Keratinocyte (primary cell): ENCODE results near the gene PDCD6IP. TPM values are rescaled to one million over a fixed set of nuclear protein-coding genes. Genes with fewer than 3 reads are reported as not detected.

Experiments
- DNase-seq: peaks from one replicate; pipeline ENCODE4 v3.0.0-alpha.2; 2011; ENCODE audit warnings: low read depth, missing footprints, low spot score
- FAIRE-seq: peaks from 2 replicates; lab custom pipeline; 2011; peaks lifted over from hg19 to GRCh38; lab: Jason Lieb, UNC
- H2AFZ ChIP-seq: 2 replicates; pipeline ENCODE4 v1.6.0; 2012; ENCODE audit warnings: low read length, control low read depth, inconsistent platforms; ENCODE audit not compliant: control insufficient read depth
- H3K27ac ChIP-seq: 2 replicates; pipeline ENCODE4 v1.5.1; 2011; ENCODE audit warnings: low read length; ENCODE audit not compliant: control insufficient read depth, insufficient read depth
- H3K27me3 ChIP-seq: 3 replicates; pipeline ENCODE4 v1.6.0; 2011; ENCODE audit warnings: low read length; ENCODE audit not compliant: control insufficient read depth, insufficient read depth; ENCODE audit errors: extremely low read depth
- H3K36me3 ChIP-seq, 2 experiments: 2 replicates in 1 of 2; 3 replicates in 1 of 2; pipeline ENCODE4 v1.5.1; 2011; ENCODE audit warnings: low read length in 2 of 2, mild to moderate bottlenecking in 1 of 2; ENCODE audit not compliant: control insufficient read depth in 2 of 2, insufficient read depth in 2 of 2; ENCODE audit errors: extremely low read depth in 1 of 2
- H3K4me1 ChIP-seq: 3 replicates; pipeline ENCODE4 v1.5.1; 2011; ENCODE audit warnings: low read length; ENCODE audit not compliant: control insufficient read depth, insufficient read depth; ENCODE audit errors: extremely low read depth
- H3K4me2 ChIP-seq: 3 replicates; pipeline ENCODE4 v1.6.0; 2011; ENCODE audit warnings: low read depth, low read length; ENCODE audit not compliant: control insufficient read depth, insufficient read depth; ENCODE audit errors: extremely low read depth
- H3K4me3 ChIP-seq, 3 experiments: fragments of 200-600 bp in 1 of 3; sonication (generic) in 1 of 3; 2 replicates in 2 of 3; 3 replicates in 1 of 3; pipeline ENCODE4 v1.5.1; 2011 to 2016; ENCODE audit warnings: low read length in 3 of 3, mild to moderate bottlenecking in 3 of 3, control low read depth in 2 of 3, inconsistent platforms in 1 of 3, low read depth in 1 of 3, mixed read lengths in 1 of 3, mixed run types in 1 of 3, moderate library complexity in 1 of 3; ENCODE audit not compliant: control insufficient read depth in 2 of 3, insufficient read depth in 2 of 3; ENCODE audit errors: extremely low read depth in 1 of 3
- H3K79me2 ChIP-seq: 2 replicates; pipeline ENCODE4 v1.6.0; 2012; ENCODE audit warnings: low read length; ENCODE audit not compliant: control insufficient read depth, insufficient read depth
- H3K9ac ChIP-seq: 3 replicates; pipeline ENCODE4 v1.6.0; 2011; ENCODE audit warnings: low read length; ENCODE audit not compliant: control insufficient read depth, insufficient read depth; ENCODE audit errors: extremely low read depth
- H3K9me1 ChIP-seq: 3 replicates; pipeline ENCODE4 v1.6.0; 2011; ENCODE audit warnings: low read length; ENCODE audit not compliant: control insufficient read depth, insufficient read depth; ENCODE audit errors: extremely low read depth
- H3K9me3 ChIP-seq: 2 replicates; pipeline ENCODE4 v1.5.1; 2012; ENCODE audit warnings: low read depth, low read length; ENCODE audit not compliant: control insufficient read depth
- H4K20me1 ChIP-seq: 3 replicates; pipeline ENCODE4 v1.6.0; 2011; ENCODE audit warnings: low read length; ENCODE audit not compliant: control insufficient read depth, insufficient read depth; ENCODE audit errors: extremely low read depth
- CTCF ChIP-seq, 3 experiments: IDR thresholded peaks in 1 of 3; conservative IDR thresholded peaks in 1 of 3; optimal IDR thresholded peaks in 1 of 3; 2 replicates in 2 of 3; 3 replicates in 1 of 3; pipeline versions ENCODE3 to v1.5.1; 2011; ENCODE audit warnings: low read length in 3 of 3, mild to moderate bottlenecking in 3 of 3, moderate library complexity in 2 of 3, control low read depth in 1 of 3, inconsistent platforms in 1 of 3; ENCODE audit not compliant: insufficient read depth in 2 of 3; ENCODE audit errors: extremely low read depth in 1 of 3
- EZH2 ChIP-seq: IDR thresholded peaks from one replicate; pipeline ENCODE4 v1.6.1; 2012; ENCODE audit warnings: inconsistent platforms, mild to moderate bottlenecking, low read length, moderate library complexity
- dilution Hi-C: fragments of 300-500 bp; cut with MboI; formaldehyde crosslinking; loops from one replicate; pipeline ENCODE4 v1.7.0; 2020; ENCODE audit warnings: low sequenced_read_pairs; ENCODE audit not compliant: extremely low pct_ligation_motif_present
- polyA plus RNA-seq, 5 experiments: library from polyadenylated mRNA; depleted of rRNA in 3 of 5; stranded (reverse) in 3 of 5; stranded (forward) in 1 of 5; unstranded in 1 of 5; fragments of >200 nt; gene quantifications; 1 replicate in 1 of 5; 2 replicates in 3 of 5; 3 replicates in 1 of 5; pipeline versions ENCODE4 v1.2.1 to v1.2.3, GENCODE V29; 2011 to 2012; ENCODE audit warnings: missing spikeins in 2 of 5, low read depth in 1 of 5, low replicate concordance in 1 of 5

PDCD6IP gene
- polyA plus RNA-seq, 1 donor (not counting 4 experiments of a cell fraction or from before 2014, with no cell fraction given), result 183 TPM

GRCh38 chr3:33803252-33803651 lies 4.8 kb downstream of the PDCD6IP start:
- no peak overlapping the region for H2AFZ ChIP-seq
- H3K27ac ChIP-seq, result no peak overlapping the region
- dilution Hi-C loops, result no loop called here
- no peaks in the 10 kb centered on the region for H3K9me3 ChIP-seq
- H3K79me2 ChIP-seq, result peaks cover 95% of the 10 kb centered on the region
- peaks cover 8% of the 10 kb centered on the region for H4K20me1 ChIP-seq
- H3K9ac ChIP-seq, result no peak overlapping the region
- DNase-seq, result no peak
- FAIRE-seq, result no peak
- H3K4me1 ChIP-seq, result peaks cover 33% of the 10 kb centered on the region
- peaks cover under 1% of the 10 kb centered on the region for H3K9me1 ChIP-seq
- H3K4me2 ChIP-seq, result peak overlapping the region; percentile 19
- H3K27me3 ChIP-seq, result no peaks in the 10 kb centered on the region
- no peak for TF ChIP-seq EZH2
- no peak for TF ChIP-seq CTCF (optimal IDR thresholded peaks at IDR 0.05 in 1 of 3, IDR thresholded peaks at IDR 0.05 in 1 of 3, conservative IDR thresholded peaks at IDR 0.05 in 1 of 3; ENCODE audit: extremely low read depth in 1 of 3, insufficient read depth in 2 of 3, low read length in 3 of 3)
- H3K36me3 ChIP-seq, result peaks cover 4 to 12% of the 10 kb centered on the region in 2 experiments
- no peak overlapping the region for H3K4me3 ChIP-seq

- no peak for DNase-seq
- dilution Hi-C loops, result no loop called here
- Histone ChIP-seq H3K9ac (no peak overlapping the region), H3K4me2 (no peak overlapping the region), H3K9me1 (peaks cover 5% of the 10 kb centered on the region), H3K4me1 (peaks cover 36% of the 10 kb centered on the region), H3K9me3 (no peaks in the 10 kb centered on the region), H3K79me2 (peaks cover 97% of the 10 kb centered on the region), H4K20me1 (peaks cover 11% of the 10 kb centered on the region), H3K4me3 (no peak overlapping the region), H2AFZ (no peak overlapping the region), H3K36me3 (peaks cover 6 to 15% of the 10 kb centered on the region in 2 experiments), H3K27me3 (no peaks in the 10 kb centered on the region), H3K27ac (no peak overlapping the region)
- no peak for FAIRE-seq
- TF ChIP-seq EZH2 (no peak), CTCF (optimal IDR thresholded peaks at IDR 0.05 in 1 of 3, IDR thresholded peaks at IDR 0.05 in 1 of 3, conservative IDR thresholded peaks at IDR 0.05 in 1 of 3; ENCODE audit: extremely low read depth in 1 of 3, insufficient read depth in 2 of 3, low read length in 3 of 3) (no peak)
These were observed 5.6 kb downstream of the PDCD6IP start for GRCh38 chr3:33803894-33804526.
